Right cardiac atrium (tissue), 5 donors: Measurements from ENCODE around the gene RSPO4. TPM values are rescaled to one million over a fixed set of nuclear protein-coding genes. Genes with fewer than 3 reads are reported as not detected.

Experiments
- ATAC-seq, 2 donors: fragments of 200-7000 bp; cut with Tn5 transposase; one replicate each; pipeline versions ENCODE4 v1.8.0 to v1.9.1; 2020; ENCODE audit warnings: moderate library complexity in 2 of 2, mild to moderate bottlenecking in 1 of 2
- DNase-seq, 3 donors: peaks; one replicate each; pipeline ENCODE4 v3.0.0-alpha.2; 2020
- H3K27ac ChIP-seq: one replicate; pipeline ENCODE4 v1.5.1; 2013; ENCODE audit warnings: mild to moderate bottlenecking, low read length, control low read depth, moderate library complexity
- H3K27me3 ChIP-seq: one replicate; pipeline ENCODE4 v1.6.1; 2013; ENCODE audit not compliant: control insufficient read depth, insufficient read depth
- H3K4me1 ChIP-seq: one replicate; pipeline ENCODE4 v1.6.1; 2013; ENCODE audit warnings: low read length; ENCODE audit not compliant: control insufficient read depth, insufficient read depth
- H3K4me3 ChIP-seq: one replicate; pipeline ENCODE4 v1.5.1; 2013; ENCODE audit warnings: low read length, control low read depth
- H3K9me3 ChIP-seq: one replicate; pipeline ENCODE4 v1.6.1; 2013; ENCODE audit warnings: low read length; ENCODE audit not compliant: control insufficient read depth
- WGBS: extraction: QIAGEN DNeasy Blood & Tissue Kit; methylation state at CpG from one replicate; pipeline ENCODE4 v1.1.7; 2013; 5-methylcytosine and 5-hydroxymethylcytosine counted together
- intact Hi-C, 4 donors: fragments of 100-400 bp; cut with DNase I; formaldehyde crosslinking; loops; one replicate each; pipeline versions ENCODE4 v1.11.0 to v1.14.0; 2022 to 2023
- polyA plus RNA-seq: library from polyadenylated mRNA; stranded (reverse); fragments of 200-250 nt; gene quantifications from one replicate; pipeline ENCODE4 v1.2.3, GENCODE V29; 2013
- total RNA-seq, 4 donors: library from RNA; stranded (reverse); fragmentation: NEBNext Ultra II Directional; extraction: Animal tissue kit (Norgen Biotek cat#: 25700); gene quantifications; one replicate each; pipeline ENCODE4 v1.2.1, GENCODE V29; 2021
- donor health status: healthy with polysubstance abuse.
- donor health status: DM: no; HTN: yes; CAD: no.
- donor health status: DM: no; HTN: no; CAD: no.
- donor health status: DM: no; HTN: yes; CAD: no; lungs with severe emphysema.
- donor health status: DM: yes; HTN: yes; CAD: no.

Gene RSPO4
- total and polyA plus RNA-seq, 5 donors = 0.24 to 0.53 (median 0.25) TPM; not detected in 2

DNA sequence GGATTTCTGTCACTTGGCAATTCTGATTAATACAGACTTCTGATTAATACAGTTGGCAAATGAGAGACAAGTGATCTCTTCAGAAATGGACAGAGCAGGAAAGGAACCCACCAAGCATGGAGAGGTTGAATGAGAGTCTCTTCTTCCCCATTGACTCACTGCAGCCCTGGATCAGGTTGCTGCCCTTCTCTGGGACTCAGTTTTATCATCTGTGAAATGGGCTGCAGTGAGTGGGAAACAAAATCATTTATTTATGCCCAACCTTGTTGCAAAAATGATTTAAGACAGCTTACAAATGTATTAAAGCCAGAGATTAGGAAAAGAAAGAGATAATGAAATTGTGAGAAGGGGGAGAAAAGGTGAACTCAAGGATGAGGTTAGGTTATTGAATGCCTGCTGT, 20.8 kb upstream of the RSPO4 start:
- H3K4me1 ChIP-seq = no peaks in the 10 kb centered on the region
- no peaks in the 10 kb centered on the region for H3K27me3 ChIP-seq
- H3K4me3 ChIP-seq = no peak overlapping the region
- DNase-seq = no peak
- no peak for ATAC-seq
- intact Hi-C loops = no loop called here
- no peak overlapping the region for H3K27ac ChIP-seq
- H3K9me3 ChIP-seq = no peaks in the 10 kb centered on the region

DNA sequence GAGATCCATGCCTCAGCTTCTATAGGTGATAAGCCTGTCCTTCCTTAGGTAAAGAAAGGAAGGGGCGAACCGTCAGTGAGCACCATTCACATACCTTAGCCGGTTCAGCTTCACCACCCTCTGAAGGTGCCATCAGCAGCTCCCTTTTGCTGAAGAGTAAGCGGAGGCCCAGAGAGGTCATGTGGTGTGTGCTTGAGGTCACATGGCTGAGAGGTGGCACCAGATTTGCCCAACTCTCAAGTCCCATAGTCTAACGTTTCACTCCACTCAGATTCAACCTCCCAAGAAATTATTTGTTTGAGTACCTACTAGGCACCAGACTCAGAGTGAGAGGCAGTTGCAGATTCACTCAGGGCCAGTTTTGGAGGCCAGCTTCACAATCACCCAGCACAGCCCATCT, 18.5 kb upstream of the RSPO4 start:
- DNase-seq (no peak), ATAC-seq (no peak)
- H3K4me1 ChIP-seq = no peaks in the 10 kb centered on the region
- H3K4me3 ChIP-seq = no peak overlapping the region
- no peaks in the 10 kb centered on the region for H3K27me3 ChIP-seq
- intact Hi-C loops = no loop called here
- WGBS = 84% methylated on average over 5 of the region's 5 CpGs
- H3K27ac ChIP-seq = no peak overlapping the region
- H3K9me3 ChIP-seq = no peaks in the 10 kb centered on the region

DNA sequence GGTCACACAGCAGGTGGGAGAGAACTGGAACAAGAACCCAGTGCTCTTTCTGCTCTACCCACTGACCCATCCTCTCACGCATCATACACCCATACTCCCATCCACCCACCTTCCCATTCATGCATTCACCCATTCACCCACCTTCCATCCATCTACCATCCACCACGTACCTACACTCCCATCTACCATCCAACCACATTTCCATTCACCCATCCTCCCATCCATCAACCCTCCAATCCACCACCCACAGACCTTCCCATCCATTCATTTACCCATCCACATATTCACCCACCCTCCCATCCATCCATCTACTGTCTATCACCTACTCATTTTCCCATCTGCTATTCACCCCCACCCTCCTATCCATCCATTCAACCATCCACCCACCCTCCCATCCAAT, 17.2 kb upstream of the RSPO4 start:
- 46% methylated on average over 2 of the region's 2 CpGs for WGBS

DNA sequence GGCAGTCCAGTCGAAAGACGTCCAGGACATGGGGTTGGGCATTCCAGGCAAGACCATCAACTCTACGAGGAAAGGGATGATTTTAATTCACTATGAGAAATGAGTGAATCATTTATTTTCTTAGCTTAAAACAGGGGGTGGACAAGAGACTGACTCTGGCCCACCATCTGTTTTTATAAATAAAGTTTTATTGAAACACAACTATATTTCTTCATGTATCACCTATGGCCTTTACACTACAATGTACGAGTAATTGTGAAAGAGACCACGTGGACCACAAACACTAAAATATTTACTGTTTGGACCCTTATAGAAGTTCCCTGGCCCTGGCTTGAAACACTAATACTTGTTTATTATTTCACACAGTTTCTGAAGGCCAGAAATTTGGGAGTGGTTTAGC, 15.6 kb upstream of the RSPO4 start:
- Histone ChIP-seq H3K27ac (no peak overlapping the region), H3K4me3 (no peak overlapping the region), H3K27me3 (no peaks in the 10 kb centered on the region), H3K4me1 (no peaks in the 10 kb centered on the region), H3K9me3 (no peaks in the 10 kb centered on the region)
- 50% methylated on average over 5 of the region's 5 CpGs for WGBS
- intact Hi-C loops = no loop called here
- ATAC-seq (no peak), DNase-seq (no peak)

More for the DNA sequence above, 17.2 kb upstream of the RSPO4 start:
- H3K4me1 ChIP-seq = no peaks in the 10 kb centered on the region
- H3K27me3 ChIP-seq = no peaks in the 10 kb centered on the region
- DNase-seq (no peak), ATAC-seq (no peak)
- no peak overlapping the region for H3K4me3 ChIP-seq
- no peaks in the 10 kb centered on the region for H3K9me3 ChIP-seq
- intact Hi-C loops = no loop called here
- H3K27ac ChIP-seq = no peak overlapping the region

DNA sequence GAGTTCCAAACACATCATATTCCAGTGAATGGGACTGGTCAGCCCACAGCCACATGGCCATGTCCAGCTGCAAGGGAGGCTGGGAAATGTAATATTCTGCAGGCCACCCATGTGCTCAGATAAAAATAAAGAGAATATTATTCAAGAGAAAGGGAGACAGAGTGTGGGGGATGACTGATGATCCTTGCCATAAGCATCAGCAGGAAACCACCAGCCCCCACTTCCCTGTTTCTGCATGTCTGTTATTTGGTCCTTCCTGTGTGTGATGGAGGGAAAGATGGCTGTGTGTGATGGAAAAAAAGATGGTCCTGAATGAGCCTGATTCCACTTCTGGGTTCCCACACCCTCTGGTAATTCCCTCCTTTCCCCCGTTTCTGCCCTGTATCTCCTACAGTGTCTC, 13.1 kb upstream of the RSPO4 start:
- H3K9me3 ChIP-seq = no peaks in the 10 kb centered on the region
- 57% methylated on average over 1 of the region's 1 CpG for WGBS
- H3K27ac ChIP-seq = no peak overlapping the region
- H3K4me1 ChIP-seq = no peaks in the 10 kb centered on the region
- intact Hi-C loops = no loop called here
- H3K4me3 ChIP-seq = no peak overlapping the region
- ATAC-seq (no peak), DNase-seq (no peak)
- no peaks in the 10 kb centered on the region for H3K27me3 ChIP-seq

DNA sequence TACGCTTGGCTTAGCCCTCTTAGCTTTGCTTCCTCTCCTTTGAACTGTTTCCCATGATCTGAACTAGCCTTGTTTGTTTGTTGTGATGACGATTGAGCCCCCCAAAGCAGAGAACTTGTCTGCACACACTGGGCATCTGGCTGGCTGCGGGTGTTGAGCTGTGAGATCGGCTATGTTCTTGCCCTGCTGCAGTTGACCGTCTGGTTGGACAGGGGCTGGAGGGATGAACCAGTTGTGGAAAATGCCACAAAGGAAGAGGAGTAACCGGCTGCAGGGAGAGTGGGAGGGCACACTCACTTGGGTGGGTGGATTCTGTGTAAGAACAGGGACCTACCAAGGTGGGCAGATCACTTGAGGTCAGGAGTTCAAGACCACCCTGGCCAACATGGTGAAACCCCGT, 12.4 kb upstream of the RSPO4 start:
- Histone ChIP-seq H3K4me1 (no peaks in the 10 kb centered on the region), H3K4me3 (no peak overlapping the region), H3K27me3 (no peaks in the 10 kb centered on the region), H3K9me3 (no peaks in the 10 kb centered on the region), H3K27ac (no peak overlapping the region)
- intact Hi-C loops = no loop called here
- ATAC-seq (no peak), DNase-seq (no peak)
- WGBS = 72% methylated on average over 7 of the region's 7 CpGs

DNA sequence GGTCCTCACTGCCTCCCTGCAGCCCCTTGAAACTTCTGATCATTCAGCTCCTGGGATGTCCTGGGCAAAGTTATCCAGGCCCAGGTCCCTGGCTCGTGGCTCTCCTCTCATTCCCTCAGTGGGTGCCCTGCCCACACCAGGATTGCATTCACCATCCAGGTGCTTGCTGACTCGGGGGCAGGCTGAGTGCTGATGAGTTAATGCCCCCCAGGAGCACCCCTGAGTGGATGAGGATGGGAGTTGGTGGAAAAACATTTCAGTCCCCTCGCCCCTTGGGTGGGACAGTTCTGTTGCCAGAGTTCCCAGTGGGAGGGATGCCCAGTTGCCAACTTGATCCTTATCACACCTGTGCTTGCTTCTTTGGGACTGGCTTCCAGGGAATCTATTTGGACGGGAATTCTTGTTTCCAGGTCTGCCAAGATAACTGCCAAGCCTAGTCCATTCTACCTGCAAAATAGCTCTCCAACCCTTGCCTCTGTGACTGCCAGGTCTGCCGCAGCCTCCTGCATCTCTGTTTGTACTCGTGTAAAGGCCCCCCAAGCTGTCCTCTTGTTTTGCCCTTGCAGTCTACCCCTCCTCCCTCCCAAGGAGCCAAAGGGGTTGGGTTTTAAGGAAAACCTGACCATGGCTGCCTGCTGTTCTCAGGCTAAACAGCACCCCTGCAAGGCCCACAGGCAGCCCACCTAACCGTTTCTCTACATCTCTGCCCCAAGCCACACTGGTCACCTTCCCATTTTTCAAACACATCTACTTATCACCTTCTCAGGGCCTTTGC, 11.6 kb upstream of the RSPO4 start:
- no peak overlapping the region for H3K27ac ChIP-seq
- H3K4me1 ChIP-seq = no peaks in the 10 kb centered on the region
- DNase-seq (no peak), ATAC-seq (no peak)
- no peaks in the 10 kb centered on the region for H3K27me3 ChIP-seq
- no peak overlapping the region for H3K4me3 ChIP-seq
- intact Hi-C loops = no loop called here
- H3K9me3 ChIP-seq = no peaks in the 10 kb centered on the region
- 68% methylated on average over 7 of the region's 7 CpGs for WGBS

DNA sequence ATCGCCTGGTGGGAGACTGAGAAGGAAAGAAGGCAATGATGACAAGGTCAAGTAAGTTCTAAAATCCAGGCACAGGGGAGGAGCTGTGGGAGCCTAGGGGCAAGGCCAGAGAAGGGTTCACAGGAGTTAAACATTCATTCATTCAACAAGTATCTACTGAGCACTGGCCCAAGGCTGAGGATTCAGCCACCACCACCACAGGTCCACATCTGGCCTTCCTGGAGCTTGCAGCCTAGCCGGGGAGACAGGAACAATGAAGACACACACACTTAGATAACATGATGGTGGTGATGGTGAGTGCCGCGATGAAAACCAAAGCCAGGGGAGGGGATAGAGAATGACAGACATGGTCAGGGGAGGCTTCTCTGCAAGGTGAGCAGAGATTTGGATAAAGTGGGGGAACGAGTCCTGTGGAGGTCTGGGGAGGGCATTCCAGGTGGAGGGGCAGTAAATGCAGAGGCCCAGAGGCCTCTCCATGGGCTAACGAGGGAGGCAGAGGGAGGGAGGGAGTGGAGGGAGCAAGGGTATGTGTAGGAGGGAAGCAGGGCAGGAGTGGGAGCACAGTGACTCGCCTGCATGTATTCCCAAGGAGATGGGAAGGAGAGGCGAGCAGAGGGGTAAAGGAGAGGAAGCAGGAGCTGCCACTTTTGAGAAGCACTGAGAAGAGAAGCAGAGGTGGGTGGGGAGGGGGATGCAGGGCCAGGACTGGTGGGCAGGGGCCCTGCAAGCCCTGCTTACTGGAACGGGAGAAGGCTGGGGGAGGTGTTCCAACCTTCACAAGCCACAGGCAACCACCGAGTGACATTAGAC, 10.5 kb upstream of the RSPO4 start:
- ATAC-seq = no peak
- intact Hi-C loops = no loop called here
- Histone ChIP-seq H3K9me3 (no peaks in the 10 kb centered on the region), H3K27me3 (no peaks in the 10 kb centered on the region), H3K27ac (no peak overlapping the region), H3K4me3 (no peak overlapping the region), H3K4me1 (no peaks in the 10 kb centered on the region)
- 48% methylated on average over 10 of the region's 10 CpGs for WGBS
- no peak for DNase-seq

DNA sequence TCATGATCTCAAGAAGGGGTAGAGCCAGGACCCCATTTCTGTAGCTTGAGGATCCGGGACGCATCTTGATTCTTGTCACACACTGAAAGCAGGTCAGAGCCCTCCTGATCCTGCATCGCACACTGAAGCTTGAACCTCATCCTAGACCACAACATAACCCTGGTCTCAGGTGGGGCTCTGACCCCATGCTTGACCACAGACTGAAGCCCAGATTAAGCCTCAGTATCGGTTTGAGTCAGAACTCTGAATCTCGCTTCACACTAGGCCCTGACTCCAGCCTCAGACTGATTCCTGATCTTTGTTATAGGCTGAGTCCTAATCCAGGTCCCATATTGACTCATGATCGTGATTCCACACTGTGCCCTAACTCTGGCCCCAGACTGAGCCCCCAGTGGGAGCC, 8.5 kb upstream of the RSPO4 start:
- 92% methylated on average over 6 of the region's 6 CpGs for WGBS
- ATAC-seq (no peak), DNase-seq (no peak)
- Histone ChIP-seq H3K4me3 (no peak overlapping the region), H3K9me3 (no peaks in the 10 kb centered on the region), H3K4me1 (no peaks in the 10 kb centered on the region), H3K27ac (no peak overlapping the region), H3K27me3 (no peaks in the 10 kb centered on the region)
- intact Hi-C loops = no loop called here

DNA sequence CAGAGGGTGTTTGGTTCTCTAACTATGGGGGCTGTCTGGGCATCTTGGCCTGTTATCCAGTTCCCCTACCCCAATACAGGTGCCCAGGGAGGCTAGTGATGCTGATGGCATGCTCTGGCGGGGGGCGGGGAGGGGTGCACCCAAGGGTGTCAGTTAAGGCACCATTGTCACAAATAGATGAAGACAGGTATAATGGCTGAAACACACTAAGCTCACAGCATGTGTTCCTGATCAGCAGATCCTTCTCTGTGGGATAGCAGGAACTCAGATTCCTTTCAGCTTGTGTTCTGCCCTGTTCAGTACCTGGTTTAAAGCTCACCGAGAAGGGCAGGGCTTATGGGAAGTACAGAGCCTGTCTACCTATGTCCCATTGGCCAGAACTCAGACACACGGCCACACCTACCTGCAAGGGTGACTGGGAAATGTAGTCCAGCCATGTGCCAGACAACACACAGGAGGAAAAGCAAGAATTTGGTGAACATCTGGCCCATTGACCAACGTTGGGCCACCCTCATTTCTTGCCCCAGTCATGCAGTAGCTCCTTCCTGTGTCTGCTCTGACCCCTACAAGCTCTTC, 3.4 kb upstream of the RSPO4 start:
- ATAC-seq = peak in 1 of 2 donors; percentile 13
- Histone ChIP-seq H3K4me3 (no peak overlapping the region), H3K27ac (no peak overlapping the region), H3K4me1 (no peaks in the 10 kb centered on the region), H3K9me3 (no peaks in the 10 kb centered on the region), H3K27me3 (no peaks in the 10 kb centered on the region)
- no peak for DNase-seq
- WGBS = 38% methylated on average over 5 of the region's 5 CpGs
- intact Hi-C loops = no loop called here

DNA sequence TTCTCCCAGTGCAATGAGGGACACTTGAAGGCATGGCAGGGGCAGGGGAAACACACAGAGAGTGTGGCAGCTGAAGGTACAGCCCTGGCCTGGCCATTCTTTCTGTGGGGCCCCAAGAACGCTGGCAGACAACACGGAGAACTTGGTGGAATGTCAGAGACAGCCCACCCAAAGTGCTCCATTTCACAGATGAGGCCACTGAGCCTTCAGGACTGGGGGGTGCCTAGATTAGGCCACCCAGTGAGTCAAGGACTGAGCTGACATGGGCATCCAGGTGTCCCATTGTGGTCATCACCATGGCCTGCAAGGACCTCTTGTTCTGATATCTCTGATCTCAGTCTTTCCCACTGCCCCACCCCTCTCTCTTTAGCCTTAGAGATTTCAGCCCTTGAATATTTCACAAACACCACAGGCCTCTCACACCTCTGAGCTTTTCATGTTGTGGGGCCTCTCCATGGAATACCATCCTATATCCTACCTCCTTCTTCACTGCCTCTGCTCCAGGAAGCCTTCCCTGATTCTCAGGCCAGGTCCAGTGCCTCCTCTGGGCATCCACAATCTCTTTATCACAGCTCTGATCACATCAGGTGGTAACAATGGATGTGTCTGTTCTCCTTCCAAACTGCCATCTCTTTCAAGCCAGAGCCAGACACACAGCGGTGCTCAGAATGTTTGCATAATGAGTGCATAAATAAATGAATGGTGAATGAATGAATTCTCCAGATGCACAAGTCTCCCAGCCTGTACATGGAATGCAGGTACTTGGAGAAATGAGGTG, 2.0 kb upstream of the RSPO4 start:
- WGBS = 67% methylated on average over 3 of the region's 3 CpGs
- no peak overlapping the region for H3K4me3 ChIP-seq
- DNase-seq = no peak
- no peak for ATAC-seq
- no peak overlapping the region for H3K27ac ChIP-seq
- no peaks in the 10 kb centered on the region for H3K4me1 ChIP-seq
- H3K9me3 ChIP-seq = no peaks in the 10 kb centered on the region
- no peaks in the 10 kb centered on the region for H3K27me3 ChIP-seq
- intact Hi-C loops = no loop called here
